Astrocyte (in vitro differentiated cells and primary cell): ENCODE measurements around the gene TRIO. TPM values are rescaled to one million over a fixed set of nuclear protein-coding genes. Genes with fewer than 3 reads are reported as not detected.

Experiments used
- DNase-seq: peaks from one replicate; pipeline ENCODE4 v3.0.0-alpha.2; 2010; ENCODE audit warnings: low read depth
- FAIRE-seq: peaks from 2 replicates; lab custom pipeline; 2011; peaks lifted over from hg19 to GRCh38; lab: Jason Lieb, UNC
- H2AFZ ChIP-seq: 2 replicates; pipeline ENCODE4 v1.6.0; 2012; ENCODE audit warnings: low read depth, low read length, inconsistent platforms
- H3K27ac ChIP-seq: 2 replicates; pipeline ENCODE4 v1.5.1; 2011; ENCODE audit warnings: low read depth, low read length, inconsistent platforms
- H3K27me3 ChIP-seq: 2 replicates; pipeline ENCODE4 v1.6.0; 2011; ENCODE audit warnings: low read length, inconsistent platforms; ENCODE audit not compliant: insufficient read depth
- H3K36me3 ChIP-seq: 2 replicates; pipeline ENCODE4 v1.5.1; 2011; ENCODE audit warnings: low read length, inconsistent platforms; ENCODE audit not compliant: insufficient read depth
- H3K4me1 ChIP-seq: 2 replicates; pipeline ENCODE4 v1.5.1; 2011; ENCODE audit warnings: low read length, inconsistent platforms; ENCODE audit not compliant: insufficient read depth
- H3K4me2 ChIP-seq: 2 replicates; pipeline ENCODE4 v1.6.0; 2012; ENCODE audit warnings: low read length, inconsistent platforms
- H3K4me3 ChIP-seq: 2 replicates; pipeline ENCODE4 v1.5.1; 2011; ENCODE audit warnings: low read depth, mild to moderate bottlenecking, low read length, inconsistent platforms; ENCODE audit not compliant: insufficient read depth
- H3K79me2 ChIP-seq: 2 replicates; pipeline ENCODE4 v1.6.0; 2012; ENCODE audit warnings: mild to moderate bottlenecking, low read length, inconsistent platforms; ENCODE audit not compliant: insufficient read depth
- H3K9ac ChIP-seq: 2 replicates; pipeline ENCODE4 v1.6.0; 2012; ENCODE audit warnings: mild to moderate bottlenecking, low read length, inconsistent platforms
- H3K9me3 ChIP-seq: 2 replicates; pipeline ENCODE4 v1.5.1; 2012; ENCODE audit warnings: low read depth, mild to moderate bottlenecking, low read length, inconsistent platforms; ENCODE audit not compliant: insufficient read depth
- H4K20me1 ChIP-seq: 2 replicates; pipeline ENCODE4 v1.6.0; 2012; ENCODE audit warnings: low read length, inconsistent platforms; ENCODE audit not compliant: insufficient read depth
- H3K27ac Mint-ChIP-seq: one replicate; pipeline ENCODE4 v1.8.0; 2021; ENCODE audit warnings: mild to moderate bottlenecking, mixed read lengths; ENCODE audit not compliant: unreplicated experiment
- H3K27me3 Mint-ChIP-seq: one replicate; pipeline ENCODE4 v1.8.0; 2021; ENCODE audit warnings: low read depth, mixed read lengths; ENCODE audit not compliant: unreplicated experiment
- H3K36me3 Mint-ChIP-seq: one replicate; pipeline ENCODE4 v1.8.0; 2021; ENCODE audit warnings: low read depth, mixed read lengths; ENCODE audit not compliant: unreplicated experiment
- H3K4me1 Mint-ChIP-seq: one replicate; pipeline ENCODE4 v1.8.0; 2021; ENCODE audit warnings: low read depth, mixed read lengths; ENCODE audit not compliant: unreplicated experiment
- H3K4me3 Mint-ChIP-seq: one replicate; pipeline ENCODE4 v1.8.0; 2021; ENCODE audit warnings: mild to moderate bottlenecking, moderate library complexity, mixed read lengths; ENCODE audit not compliant: unreplicated experiment
- H3K9me3 Mint-ChIP-seq: one replicate; pipeline ENCODE4 v1.8.0; 2021; ENCODE audit warnings: mild to moderate bottlenecking, mixed read lengths; ENCODE audit not compliant: unreplicated experiment
- CTCF ChIP-seq: IDR thresholded peaks from 2 replicates; pipeline ENCODE4 v1.5.1; 2011; ENCODE audit warnings: low read depth, mild to moderate bottlenecking, inconsistent platforms, low read length, moderate library complexity; ENCODE audit not compliant: insufficient read depth
- EZH2 ChIP-seq: IDR thresholded peaks from 2 replicates; pipeline ENCODE4 v1.6.1; 2012; ENCODE audit warnings: mild to moderate bottlenecking, low read length, inconsistent platforms; ENCODE audit not compliant: insufficient read depth
- total RNA-seq: library from RNA; stranded (reverse); gene quantifications from 2 replicates; pipeline ENCODE4 v1.2.1, GENCODE V29; 2021

TRIO gene
- total RNA-seq, 1 donor from 2014 or later, result 347 TPM

- Histone ChIP-seq H2AFZ (no peak overlapping the region), H4K20me1 (peaks cover 68% of the 10 kb centered on the region), H3K79me2 (peaks cover 100% of the 10 kb centered on the region), H3K36me3 (peaks cover 2% of the 10 kb centered on the region), H3K4me1 (peaks cover 66% of the 10 kb centered on the region), H3K9me3 (no peaks in the 10 kb centered on the region), H3K27me3 (no peaks in the 10 kb centered on the region), H3K9ac (peak overlapping the region; percentile 4), H3K4me3 (no peak overlapping the region), H3K27ac (no peak overlapping the region), H3K4me2 (no peak overlapping the region)
- Mint-ChIP-seq H3K4me1 (peaks cover 89% of the 10 kb centered on the region), H3K27ac (peak overlapping the region; percentile 28), H3K4me3 (no peak overlapping the region), H3K9me3 (no peaks in the 10 kb centered on the region), H3K36me3 (peaks cover 1% of the 10 kb centered on the region), H3K27me3 (no peaks in the 10 kb centered on the region)
- DNase-seq (no peak), FAIRE-seq (no peak)
- TF ChIP-seq EZH2 (no peak), CTCF (no peak)
Measured at GRCh38 chr5:14211818-14212803, 69.0 kb downstream of the TRIO start.

- Histone ChIP-seq H3K27ac (no peak overlapping the region), H3K4me2 (no peak overlapping the region), H3K9ac (peak overlapping the region; percentile 4), H3K79me2 (peaks cover 100% of the 10 kb centered on the region), H3K27me3 (no peaks in the 10 kb centered on the region), H3K36me3 (peaks cover 2% of the 10 kb centered on the region), H2AFZ (no peak overlapping the region), H3K4me1 (peaks cover 66% of the 10 kb centered on the region), H3K9me3 (no peaks in the 10 kb centered on the region), H3K4me3 (no peak overlapping the region), H4K20me1 (peaks cover 75% of the 10 kb centered on the region)
- peak overlapping the region; percentile 28 for H3K27ac Mint-ChIP-seq
- no peaks in the 10 kb centered on the region for H3K27me3 Mint-ChIP-seq
- FAIRE-seq (no peak), DNase-seq (no peak)
- H3K36me3 Mint-ChIP-seq, result peaks cover 1% of the 10 kb centered on the region
- no peak for TF ChIP-seq EZH2
- TF ChIP-seq CTCF, result no peak
- peaks cover 89% of the 10 kb centered on the region for H3K4me1 Mint-ChIP-seq
- H3K9me3 Mint-ChIP-seq, result no peaks in the 10 kb centered on the region
- H3K4me3 Mint-ChIP-seq, result no peak overlapping the region
Measured at GRCh38 chr5:14212838-14213237, 69.7 kb downstream of the TRIO start.

- no peak overlapping the region for H3K4me2 ChIP-seq
- no peak for DNase-seq
- peaks cover 89% of the 10 kb centered on the region for H3K4me1 Mint-ChIP-seq
- H3K4me3 ChIP-seq, result no peak overlapping the region
- H3K4me1 ChIP-seq, result peaks cover 69% of the 10 kb centered on the region
- no peak overlapping the region for H3K27ac ChIP-seq
- no peak overlapping the region for H3K4me3 Mint-ChIP-seq
- H3K36me3 ChIP-seq, result peaks cover 2% of the 10 kb centered on the region
- H3K9me3 ChIP-seq, result no peaks in the 10 kb centered on the region
- peaks cover 1% of the 10 kb centered on the region for H3K36me3 Mint-ChIP-seq
- H3K27ac Mint-ChIP-seq, result no peak overlapping the region
- TF ChIP-seq CTCF (no peak), EZH2 (no peak)
- H2AFZ ChIP-seq, result no peak overlapping the region
- no peak overlapping the region for H3K9ac ChIP-seq
- H3K9me3 Mint-ChIP-seq, result no peaks in the 10 kb centered on the region
- FAIRE-seq, result no peak
- peaks cover 79% of the 10 kb centered on the region for H4K20me1 ChIP-seq
- no peaks in the 10 kb centered on the region for H3K27me3 Mint-ChIP-seq
- no peaks in the 10 kb centered on the region for H3K27me3 ChIP-seq
- H3K79me2 ChIP-seq, result peaks cover 100% of the 10 kb centered on the region
Measured at GRCh38 chr5:14213253-14213652, 70.1 kb downstream of the TRIO start.
